Activated CD8-positive, alpha-beta T cell treated with anti-CD3 and anti-CD28 coated beads for 36 hours (primary cell): ENCODE results near the gene ATG2A. TPM values are rescaled to one million over a fixed set of nuclear protein-coding genes. Genes with fewer than 3 reads are reported as not detected.

ENCODE experiments used
- ATAC-seq: fragments of 200-7000 bp; cut with Tn5 transposase; one replicate; pipeline ENCODE4 v1.10.0; 2021; ENCODE audit warnings: mild to moderate bottlenecking, moderate library complexity
- CTCF ChIA-PET: fragments of 350-600 bp; sonication (Branson Sonifier 250); formaldehyde crosslinking; loops from one replicate; lab custom pipeline; 2021; ENCODE audit warnings: antibody characterized with exemption; lab: Charles Lee
- POLR2A ChIA-PET: fragments of 350-600 bp; sonication (Branson Sonifier 250); formaldehyde crosslinking; loops from one replicate; lab custom pipeline; 2021; ENCODE audit warnings: antibody characterized with exemption; lab: Charles Lee
- DNase-seq: peaks from one replicate; pipeline ENCODE4 v3.0.0-alpha.2; 2020
- H3K27ac Mint-ChIP-seq: one replicate; pipeline ENCODE4 v1.8.0; 2021; ENCODE audit warnings: mild to moderate bottlenecking, mixed read lengths
- H3K27me3 Mint-ChIP-seq: one replicate; pipeline ENCODE4 v1.8.0; 2021; ENCODE audit warnings: mixed read lengths
- H3K36me3 Mint-ChIP-seq: one replicate; pipeline ENCODE4 v1.8.0; 2021; ENCODE audit warnings: low read depth, mixed read lengths
- H3K4me1 Mint-ChIP-seq: one replicate; pipeline ENCODE4 v1.8.0; 2021; ENCODE audit warnings: low read depth, mixed read lengths
- H3K4me3 Mint-ChIP-seq: one replicate; pipeline ENCODE4 v1.8.0; 2021; ENCODE audit warnings: mild to moderate bottlenecking, moderate library complexity, mixed read lengths
- H3K9me3 Mint-ChIP-seq: one replicate; pipeline ENCODE4 v1.8.0; 2021; ENCODE audit warnings: mixed read lengths
- CTCF ChIP-seq: fragments of 200-600 bp; IDR thresholded peaks from one replicate; pipeline ENCODE4 v1.8.0; 2022; ENCODE audit warnings: antibody characterized with exemption, mild to moderate bottlenecking
- intact Hi-C: fragments of 100-400 bp; cut with micrococcal nuclease; formaldehyde crosslinking; loops from one replicate; pipeline ENCODE4 v1.10.0; 2022
- total RNA-seq, 2 experiments: library from RNA; stranded (reverse); gene quantifications; one replicate each; pipeline ENCODE4 v1.2.3, GENCODE V29; 2021

Gene ATG2A
- total RNA-seq, 2 experiments from 2014 or later = 17.1 to 17.5 TPM

GRCh38 chr11:64878223-64878493, 38.9 kb downstream of the ATG2A start:
- intact Hi-C loops = no loop called here
- ChIA-PET CTCF (interaction anchor here (0.6 to 29.9 kb wide), 6 partner anchors 10 to 240 kb away, joined by 3 to 1168 read pairs (median 4); partner anchors contain the start of genes CDC42BPG, MEN1, RASGRP2 and ZNHIT2), POLR2A (interaction anchor here (0.8 to 14.9 kb wide), 9 partner anchors 9 to 621 kb away, joined by 3 to 768 read pairs (median 3); partner anchors contain the start of gene MALAT1)
- no peak for TF ChIP-seq CTCF
- H3K27me3 Mint-ChIP-seq = no peaks in the 10 kb centered on the region
- peaks cover 34% of the 10 kb centered on the region for H3K36me3 Mint-ChIP-seq
- peak overlapping the region; percentile 99 for H3K4me3 Mint-ChIP-seq
- H3K4me1 Mint-ChIP-seq = peaks cover 65% of the 10 kb centered on the region
- H3K27ac Mint-ChIP-seq = peak overlapping the region; percentile 84
- DNase-seq (no peak), ATAC-seq (peak; percentile 6)
- H3K9me3 Mint-ChIP-seq = no peaks in the 10 kb centered on the region

GRCh38 chr11:64877390-64878222, 39.4 kb downstream of the ATG2A start:
- no peaks in the 10 kb centered on the region for H3K9me3 Mint-ChIP-seq
- DNase-seq = peak; percentile 47
- CTCF ChIA-PET = interaction anchor here (0.6 to 29.9 kb wide), 6 partner anchors 10 to 240 kb away, joined by 3 to 1168 read pairs (median 4); partner anchors contain the start of genes CDC42BPG, MEN1, RASGRP2 and ZNHIT2

GRCh38 chr11:64876835-64877341, 40.1 kb downstream of the ATG2A start:
- CTCF ChIA-PET = interaction anchor here (1.0 to 29.9 kb wide), 6 partner anchors 11 to 66 kb away, joined by 3 to 1168 read pairs (median 4); partner anchors contain the start of genes ATG2A, CDC42BPG and MEN1
- H3K27me3 Mint-ChIP-seq = no peaks in the 10 kb centered on the region
- no peaks in the 10 kb centered on the region for H3K9me3 Mint-ChIP-seq
- ATAC-seq (no peak), DNase-seq (no peak)
- intact Hi-C loops = no loop called here
- no peak for TF ChIP-seq CTCF
- peaks cover 42% of the 10 kb centered on the region for H3K36me3 Mint-ChIP-seq
- peak overlapping the region; percentile 99 for H3K4me3 Mint-ChIP-seq
- POLR2A ChIA-PET = interaction anchor here (0.8 to 14.9 kb wide), 9 partner anchors 10 to 258 kb away, joined by 3 to 768 read pairs (median 3); partner anchors contain the start of gene ZNHIT2
- H3K27ac Mint-ChIP-seq = peak overlapping the region; percentile 84
- H3K4me1 Mint-ChIP-seq = peaks cover 70% of the 10 kb centered on the region

More at GRCh38 chr11:64877390-64878222, 39.4 kb downstream of the ATG2A start:
- no peak for TF ChIP-seq CTCF
- peaks cover 68% of the 10 kb centered on the region for H3K4me1 Mint-ChIP-seq
- POLR2A ChIA-PET = interaction anchor here (0.8 to 14.9 kb wide), 11 partner anchors 9 to 621 kb away, joined by 3 to 768 read pairs (median 3); partner anchors contain the start of gene MALAT1
- peak overlapping the region; percentile 99 for H3K4me3 Mint-ChIP-seq
- ATAC-seq = peak; percentile 2
- intact Hi-C loops = no loop called here
- no peaks in the 10 kb centered on the region for H3K27me3 Mint-ChIP-seq
- H3K36me3 Mint-ChIP-seq = peaks cover 38% of the 10 kb centered on the region
- peak overlapping the region; percentile 84 for H3K27ac Mint-ChIP-seq

- peak overlapping the region; percentile 99 for H3K4me3 Mint-ChIP-seq
- intact Hi-C loops = no loop called here
- DNase-seq = peak; percentile 74
- POLR2A ChIA-PET = interaction anchor here (0.8 to 14.9 kb wide), 5 partner anchors 10 to 259 kb away, joined by 3 to 768 read pairs (median 4); partner anchors contain the start of gene ZNHIT2
- CTCF ChIA-PET = interaction anchor here (1.0 to 29.9 kb wide), 6 partner anchors 12 to 40 kb away, joined by 3 to 1168 read pairs (median 6); partner anchors contain the start of genes ATG2A and CDC42BPG
- peak overlapping the region; percentile 84 for H3K27ac Mint-ChIP-seq
- peaks cover 47% of the 10 kb centered on the region for H3K36me3 Mint-ChIP-seq
- peak; percentile 5 for ATAC-seq
- H3K9me3 Mint-ChIP-seq = no peaks in the 10 kb centered on the region
- TF ChIP-seq CTCF = no peak
- peaks cover 71% of the 10 kb centered on the region for H3K4me1 Mint-ChIP-seq
- no peaks in the 10 kb centered on the region for H3K27me3 Mint-ChIP-seq
Observed at GRCh38 chr11:64876229-64876750, 40.7 kb downstream of the ATG2A start.
